Fibroblast of villous mesenchyme (primary cell): Measurements from ENCODE around the gene WASF2. TPM values are rescaled to one million over a fixed set of nuclear protein-coding genes. Genes with fewer than 3 reads are reported as not detected.
"Not testable (repeated sequence)": the region's sequence is repeated elsewhere in the genome, so short reads cannot be mapped to it uniquely, and the experiment has no call there.

Source experiments
- DNase-seq: peaks from one replicate; pipeline ENCODE4 v3.0.0-alpha.2; 2010; ENCODE audit warnings: low read depth
- H3K4me3 ChIP-seq: 2 replicates; pipeline ENCODE4 v1.5.1; 2011; ENCODE audit warnings: low read depth, mild to moderate bottlenecking, low read length
- total RNA-seq: library from RNA; depleted of rRNA; stranded (reverse); fragments of >200 nt; gene quantifications from 2 replicates; pipeline ENCODE4 v1.2.3, GENCODE V29; 2012
- TF ChIP-seq, protein P1 (sequence below): IDR thresholded peaks from 2 replicates; pipeline ENCODE4 v1.5.1; 2012; ENCODE audit warnings: low read depth, mild to moderate bottlenecking, low read length; ENCODE audit not compliant: insufficient read depth

WASF2 gene
- total RNA-seq, 1 donor, result 16.0 TPM

GRCh38 chr1:27476237-27476636 lies 13.7 kb downstream of the WASF2 start:
- no peak overlapping the region for H3K4me3 ChIP-seq
- no peak for DNase-seq
- TF ChIP-seq, protein P1, sequence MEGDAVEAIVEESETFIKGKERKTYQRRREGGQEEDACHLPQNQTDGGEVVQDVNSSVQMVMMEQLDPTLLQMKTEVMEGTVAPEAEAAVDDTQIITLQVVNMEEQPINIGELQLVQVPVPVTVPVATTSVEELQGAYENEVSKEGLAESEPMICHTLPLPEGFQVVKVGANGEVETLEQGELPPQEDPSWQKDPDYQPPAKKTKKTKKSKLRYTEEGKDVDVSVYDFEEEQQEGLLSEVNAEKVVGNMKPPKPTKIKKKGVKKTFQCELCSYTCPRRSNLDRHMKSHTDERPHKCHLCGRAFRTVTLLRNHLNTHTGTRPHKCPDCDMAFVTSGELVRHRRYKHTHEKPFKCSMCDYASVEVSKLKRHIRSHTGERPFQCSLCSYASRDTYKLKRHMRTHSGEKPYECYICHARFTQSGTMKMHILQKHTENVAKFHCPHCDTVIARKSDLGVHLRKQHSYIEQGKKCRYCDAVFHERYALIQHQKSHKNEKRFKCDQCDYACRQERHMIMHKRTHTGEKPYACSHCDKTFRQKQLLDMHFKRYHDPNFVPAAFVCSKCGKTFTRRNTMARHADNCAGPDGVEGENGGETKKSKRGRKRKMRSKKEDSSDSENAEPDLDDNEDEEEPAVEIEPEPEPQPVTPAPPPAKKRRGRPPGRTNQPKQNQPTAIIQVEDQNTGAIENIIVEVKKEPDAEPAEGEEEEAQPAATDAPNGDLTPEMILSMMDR, result no peak

- H3K4me3 ChIP-seq, result no peak overlapping the region
- TF ChIP-seq, protein P1, result no peak
- DNase-seq, result no peak
These were observed 14.2 kb downstream of the WASF2 start for GRCh38 chr1:27475720-27476119.

DNA sequence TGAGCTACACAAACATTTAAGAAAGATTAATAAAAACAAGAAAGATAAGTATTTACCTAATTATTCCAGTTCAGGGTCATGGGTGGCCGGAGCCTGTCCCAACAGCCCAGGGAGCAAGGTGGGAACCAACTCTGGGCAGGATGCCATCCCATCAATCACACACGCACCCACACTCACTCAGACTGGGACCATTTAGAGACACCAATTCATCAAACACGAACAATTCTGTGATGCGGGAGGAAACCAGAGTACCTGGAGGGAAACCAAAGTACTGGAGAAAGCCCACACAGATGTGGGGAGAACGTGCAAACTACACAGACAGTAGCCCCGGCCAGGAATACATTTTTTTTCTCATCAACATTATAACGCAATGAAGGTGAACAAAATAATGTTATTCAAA lies 16.2 kb downstream of the WASF2 start:
- TF ChIP-seq, protein P1, result no peak

GRCh38 chr1:27472098-27472497 lies 17.9 kb downstream of the WASF2 start:
- not testable (repeated sequence) for H3K4me3 ChIP-seq, DNase-seq

More for the DNA sequence above, 16.2 kb downstream of the WASF2 start:
- H3K4me3 ChIP-seq, result no peak overlapping the region
- DNase-seq, result no peak

DNA sequence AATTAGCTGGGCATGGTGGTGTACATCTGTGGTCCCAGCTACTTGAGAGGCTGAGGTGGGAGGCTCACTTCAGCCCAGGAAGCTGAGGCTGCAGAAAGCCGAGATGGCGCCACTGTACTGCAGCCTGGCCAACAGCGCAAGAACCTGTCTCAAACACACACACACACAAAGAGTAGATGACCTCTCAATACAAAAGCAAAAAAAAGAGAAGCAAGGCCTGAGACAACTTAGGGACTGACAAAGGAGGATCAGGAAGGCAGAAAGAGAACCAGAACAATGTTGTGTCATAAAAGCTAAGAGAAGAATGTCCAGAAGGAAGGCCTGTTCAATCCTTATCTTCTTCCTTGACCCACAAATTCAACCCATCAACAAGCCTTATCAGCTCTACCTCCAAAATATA lies 18.5 kb downstream of the WASF2 start:
- no peak overlapping the region for H3K4me3 ChIP-seq
- DNase-seq, result no peak
- TF ChIP-seq, protein P1, result no peak

DNA sequence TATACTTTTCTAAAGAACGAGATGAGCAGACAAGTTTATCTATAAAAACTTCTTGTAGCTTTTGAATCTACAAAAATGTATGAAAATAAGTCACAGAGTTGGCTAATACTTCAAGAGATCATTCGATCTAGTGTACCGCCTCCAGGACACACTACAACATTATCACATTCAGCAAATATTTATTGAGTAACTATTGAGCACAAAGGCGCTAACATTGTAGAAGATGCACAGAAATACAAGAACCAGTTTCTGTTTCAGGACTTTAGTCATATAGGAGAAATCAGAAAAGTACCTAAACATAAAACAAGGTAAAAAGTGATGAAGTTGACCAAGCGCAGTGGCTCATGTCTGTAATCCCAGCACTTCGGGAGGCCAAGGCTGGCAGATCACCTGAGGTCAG lies 20.6 kb downstream of the WASF2 start:
- no peak for DNase-seq
- H3K4me3 ChIP-seq, result no peak overlapping the region
- TF ChIP-seq, protein P1, result no peak

DNA sequence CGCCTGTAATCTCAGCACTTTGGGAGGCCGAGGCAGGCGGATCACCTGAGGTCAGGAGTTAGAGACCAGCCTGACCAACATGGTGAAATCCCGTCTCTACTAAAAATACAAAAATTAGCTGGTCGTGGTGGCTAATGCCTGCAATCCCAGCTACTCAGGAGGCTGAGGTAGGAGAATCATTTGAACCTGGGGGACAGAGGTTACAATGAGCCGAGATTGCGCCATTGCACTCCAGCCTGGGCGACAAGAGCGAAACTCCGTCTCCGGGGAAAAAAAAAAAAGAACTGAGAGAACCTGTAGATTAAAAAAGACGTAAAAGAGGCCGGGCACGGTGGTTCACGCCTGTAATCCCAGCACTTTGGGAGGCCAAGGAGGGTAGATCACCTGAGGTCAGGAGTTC lies 21.6 kb downstream of the WASF2 start:
- not testable (repeated sequence) for H3K4me3 ChIP-seq, DNase-seq

DNA sequence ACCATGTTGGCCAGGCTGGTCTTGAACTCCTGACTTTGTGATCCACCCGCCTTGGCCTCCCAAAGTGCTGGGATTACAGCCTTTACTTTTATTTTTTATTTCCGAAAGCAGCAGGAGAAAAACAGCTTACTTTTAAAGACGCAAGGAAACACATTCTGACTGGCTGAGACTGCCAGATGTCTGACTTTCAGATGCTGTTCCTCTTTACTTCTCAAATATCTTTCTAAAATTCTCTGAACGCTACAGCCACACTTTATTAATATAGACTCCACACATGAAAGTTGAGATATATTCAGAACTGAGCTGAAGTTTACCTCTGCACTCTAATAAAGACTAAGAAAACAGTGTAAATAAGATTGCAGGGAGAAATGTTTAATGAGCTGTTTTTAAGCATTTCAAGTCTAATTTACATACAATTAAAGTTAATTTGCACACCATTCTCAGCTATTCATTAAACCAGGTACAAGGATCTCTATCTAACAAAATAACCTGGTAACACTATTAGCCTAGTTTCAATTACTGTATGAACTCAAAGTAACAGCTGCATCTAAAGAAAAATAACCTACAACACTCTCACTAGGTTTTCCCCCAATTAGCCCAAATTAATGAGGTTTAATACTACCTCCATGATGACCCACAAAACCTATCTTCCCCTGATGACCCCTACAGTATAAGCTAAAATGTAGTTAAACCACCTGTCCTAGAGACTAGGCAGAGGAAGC lies 24.9 kb downstream of the WASF2 start:
- DNase-seq, result no peak
- H3K4me3 ChIP-seq, result no peak overlapping the region
- TF ChIP-seq, protein P1, result no peak

- peak; percentile 43 for DNase-seq
These were observed 26.1 kb downstream of the WASF2 start for GRCh38 chr1:27463916-27464315.

DNA sequence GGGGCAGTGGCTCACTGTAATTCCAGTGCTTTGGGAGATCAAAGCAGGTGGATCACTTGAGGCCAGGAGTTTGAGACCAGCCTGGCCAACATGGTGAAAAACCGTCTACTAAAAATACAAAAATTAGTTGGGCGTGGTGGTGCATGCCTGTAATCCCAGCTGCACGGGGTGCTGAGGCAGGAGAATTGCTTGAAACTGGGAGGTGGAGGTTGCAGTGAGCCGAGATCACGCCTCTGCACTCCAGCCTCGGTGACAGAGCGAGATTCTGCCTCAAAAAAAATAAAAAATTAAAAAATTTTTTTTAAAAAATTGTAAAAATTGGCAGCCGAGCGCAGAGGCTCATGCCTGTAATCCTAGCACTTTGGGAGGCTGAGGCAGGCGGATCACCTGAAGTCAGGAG lies 31.4 kb downstream of the WASF2 start:
- not testable (repeated sequence) for H3K4me3 ChIP-seq, DNase-seq

More at GRCh38 chr1:27463916-27464315, 26.1 kb downstream of the WASF2 start:
- H3K4me3 ChIP-seq, result not testable (repeated sequence)
